Astrocyte (in vitro differentiated cells and primary cell): ENCODE results near the gene NPM1. TPM values are rescaled to one million over a fixed set of nuclear protein-coding genes. Genes with fewer than 3 reads are reported as not detected.
A peak's percentile ranks its signal among the peaks of the same experiment; 100 is the strongest.

ENCODE experiments used
- DNase-seq: peaks from one replicate; pipeline ENCODE4 v3.0.0-alpha.2; 2010; ENCODE audit warnings: low read depth
- FAIRE-seq: peaks from 2 replicates; lab custom pipeline; 2011; peaks lifted over from hg19 to GRCh38; lab: Jason Lieb, UNC
- H2AFZ ChIP-seq: 2 replicates; pipeline ENCODE4 v1.6.0; 2012; ENCODE audit warnings: low read depth, low read length, inconsistent platforms
- H3K27ac ChIP-seq: 2 replicates; pipeline ENCODE4 v1.5.1; 2011; ENCODE audit warnings: low read depth, low read length, inconsistent platforms
- H3K27me3 ChIP-seq: 2 replicates; pipeline ENCODE4 v1.6.0; 2011; ENCODE audit warnings: low read length, inconsistent platforms; ENCODE audit not compliant: insufficient read depth
- H3K36me3 ChIP-seq: 2 replicates; pipeline ENCODE4 v1.5.1; 2011; ENCODE audit warnings: low read length, inconsistent platforms; ENCODE audit not compliant: insufficient read depth
- H3K4me1 ChIP-seq: 2 replicates; pipeline ENCODE4 v1.5.1; 2011; ENCODE audit warnings: low read length, inconsistent platforms; ENCODE audit not compliant: insufficient read depth
- H3K4me2 ChIP-seq: 2 replicates; pipeline ENCODE4 v1.6.0; 2012; ENCODE audit warnings: low read length, inconsistent platforms
- H3K4me3 ChIP-seq: 2 replicates; pipeline ENCODE4 v1.5.1; 2011; ENCODE audit warnings: low read depth, mild to moderate bottlenecking, low read length, inconsistent platforms; ENCODE audit not compliant: insufficient read depth
- H3K79me2 ChIP-seq: 2 replicates; pipeline ENCODE4 v1.6.0; 2012; ENCODE audit warnings: mild to moderate bottlenecking, low read length, inconsistent platforms; ENCODE audit not compliant: insufficient read depth
- H3K9ac ChIP-seq: 2 replicates; pipeline ENCODE4 v1.6.0; 2012; ENCODE audit warnings: mild to moderate bottlenecking, low read length, inconsistent platforms
- H3K9me3 ChIP-seq: 2 replicates; pipeline ENCODE4 v1.5.1; 2012; ENCODE audit warnings: low read depth, mild to moderate bottlenecking, low read length, inconsistent platforms; ENCODE audit not compliant: insufficient read depth
- H4K20me1 ChIP-seq: 2 replicates; pipeline ENCODE4 v1.6.0; 2012; ENCODE audit warnings: low read length, inconsistent platforms; ENCODE audit not compliant: insufficient read depth
- H3K27ac Mint-ChIP-seq: one replicate; pipeline ENCODE4 v1.8.0; 2021; ENCODE audit warnings: mild to moderate bottlenecking, mixed read lengths; ENCODE audit not compliant: unreplicated experiment
- H3K27me3 Mint-ChIP-seq: one replicate; pipeline ENCODE4 v1.8.0; 2021; ENCODE audit warnings: low read depth, mixed read lengths; ENCODE audit not compliant: unreplicated experiment
- H3K36me3 Mint-ChIP-seq: one replicate; pipeline ENCODE4 v1.8.0; 2021; ENCODE audit warnings: low read depth, mixed read lengths; ENCODE audit not compliant: unreplicated experiment
- H3K4me1 Mint-ChIP-seq: one replicate; pipeline ENCODE4 v1.8.0; 2021; ENCODE audit warnings: low read depth, mixed read lengths; ENCODE audit not compliant: unreplicated experiment
- H3K4me3 Mint-ChIP-seq: one replicate; pipeline ENCODE4 v1.8.0; 2021; ENCODE audit warnings: mild to moderate bottlenecking, moderate library complexity, mixed read lengths; ENCODE audit not compliant: unreplicated experiment
- H3K9me3 Mint-ChIP-seq: one replicate; pipeline ENCODE4 v1.8.0; 2021; ENCODE audit warnings: mild to moderate bottlenecking, mixed read lengths; ENCODE audit not compliant: unreplicated experiment
- EZH2 ChIP-seq: IDR thresholded peaks from 2 replicates; pipeline ENCODE4 v1.6.1; 2012; ENCODE audit warnings: mild to moderate bottlenecking, low read length, inconsistent platforms; ENCODE audit not compliant: insufficient read depth
- total RNA-seq: library from RNA; stranded (reverse); gene quantifications from 2 replicates; pipeline ENCODE4 v1.2.1, GENCODE V29; 2021
- TF ChIP-seq, protein P1 (sequence below): IDR thresholded peaks from 2 replicates; pipeline ENCODE4 v1.5.1; 2011; ENCODE audit warnings: low read depth, mild to moderate bottlenecking, inconsistent platforms, low read length, moderate library complexity; ENCODE audit not compliant: insufficient read depth

NPM1 gene
- total RNA-seq, 1 donor from 2014 or later, result 1,219 TPM

DNA sequence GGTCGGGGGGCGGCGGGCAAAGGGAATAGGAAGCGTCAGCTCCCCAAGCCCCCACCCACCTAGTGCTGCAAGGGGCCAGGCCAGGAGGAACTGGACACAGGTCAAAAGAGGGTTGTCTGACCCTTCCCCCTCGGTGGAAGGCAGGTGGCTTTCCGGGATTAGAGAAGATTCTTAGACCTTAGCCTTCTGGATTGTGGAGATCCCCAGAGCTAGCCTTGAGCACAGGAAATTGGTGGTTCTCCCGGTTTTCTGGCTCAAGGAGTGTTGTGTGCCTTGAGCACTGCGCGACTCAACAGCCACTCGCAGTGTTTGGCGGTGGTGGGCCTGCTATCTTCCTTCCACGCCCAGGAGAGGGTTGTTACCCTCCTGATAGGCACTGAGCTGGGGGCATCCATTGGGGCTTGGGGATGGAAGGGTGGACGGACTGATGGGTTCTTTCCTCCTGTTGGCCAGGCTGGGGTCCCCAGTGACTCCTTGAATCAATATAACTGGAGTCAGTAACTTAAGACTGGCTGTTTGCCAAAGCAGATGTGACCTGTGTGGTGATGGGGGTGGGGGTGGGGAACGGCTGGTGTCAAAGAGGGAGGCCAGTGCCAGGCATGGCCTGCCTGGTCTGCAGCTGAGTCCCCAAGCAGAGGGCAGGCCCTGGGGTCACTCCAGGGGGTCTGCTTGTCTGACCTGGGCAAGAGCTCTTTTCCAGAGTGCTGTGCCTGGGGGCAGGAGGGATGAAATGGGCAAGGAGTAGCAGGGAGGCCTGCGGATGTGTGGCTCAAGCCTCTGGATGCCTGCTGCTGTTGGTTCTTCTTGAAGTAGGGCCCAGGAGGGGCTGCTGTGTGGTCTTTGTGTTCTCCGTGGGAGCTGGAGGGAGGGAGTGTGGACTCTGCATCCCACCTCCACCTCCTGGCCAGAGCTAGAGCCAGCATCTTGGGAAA lies 33.9 kb downstream of the NPM1 start:
- no peak overlapping the region for H3K27ac Mint-ChIP-seq
- no peak overlapping the region for H3K4me3 ChIP-seq
- no peaks in the 10 kb centered on the region for H3K36me3 Mint-ChIP-seq
- FAIRE-seq (no peak), DNase-seq (no peak)
- H3K4me2 ChIP-seq, result peak overlapping the region; percentile 93
- no peaks in the 10 kb centered on the region for H3K9me3 ChIP-seq
- TF ChIP-seq, protein P1, sequence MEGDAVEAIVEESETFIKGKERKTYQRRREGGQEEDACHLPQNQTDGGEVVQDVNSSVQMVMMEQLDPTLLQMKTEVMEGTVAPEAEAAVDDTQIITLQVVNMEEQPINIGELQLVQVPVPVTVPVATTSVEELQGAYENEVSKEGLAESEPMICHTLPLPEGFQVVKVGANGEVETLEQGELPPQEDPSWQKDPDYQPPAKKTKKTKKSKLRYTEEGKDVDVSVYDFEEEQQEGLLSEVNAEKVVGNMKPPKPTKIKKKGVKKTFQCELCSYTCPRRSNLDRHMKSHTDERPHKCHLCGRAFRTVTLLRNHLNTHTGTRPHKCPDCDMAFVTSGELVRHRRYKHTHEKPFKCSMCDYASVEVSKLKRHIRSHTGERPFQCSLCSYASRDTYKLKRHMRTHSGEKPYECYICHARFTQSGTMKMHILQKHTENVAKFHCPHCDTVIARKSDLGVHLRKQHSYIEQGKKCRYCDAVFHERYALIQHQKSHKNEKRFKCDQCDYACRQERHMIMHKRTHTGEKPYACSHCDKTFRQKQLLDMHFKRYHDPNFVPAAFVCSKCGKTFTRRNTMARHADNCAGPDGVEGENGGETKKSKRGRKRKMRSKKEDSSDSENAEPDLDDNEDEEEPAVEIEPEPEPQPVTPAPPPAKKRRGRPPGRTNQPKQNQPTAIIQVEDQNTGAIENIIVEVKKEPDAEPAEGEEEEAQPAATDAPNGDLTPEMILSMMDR, result no peak
- no peak for TF ChIP-seq EZH2
- peaks cover 11% of the 10 kb centered on the region for H3K27me3 ChIP-seq
- H3K79me2 ChIP-seq, result no peaks in the 10 kb centered on the region
- no peak overlapping the region for H3K4me3 Mint-ChIP-seq
- no peaks in the 10 kb centered on the region for H3K9me3 Mint-ChIP-seq
- no peaks in the 10 kb centered on the region for H3K36me3 ChIP-seq
- peaks cover 6% of the 10 kb centered on the region for H3K4me1 Mint-ChIP-seq
- H3K27ac ChIP-seq, result no peak overlapping the region
- peaks cover 49% of the 10 kb centered on the region for H4K20me1 ChIP-seq
- peaks cover 10% of the 10 kb centered on the region for H3K4me1 ChIP-seq
- H3K9ac ChIP-seq, result no peak overlapping the region
- peaks cover 8% of the 10 kb centered on the region for H3K27me3 Mint-ChIP-seq
- H2AFZ ChIP-seq, result no peak overlapping the region

DNA sequence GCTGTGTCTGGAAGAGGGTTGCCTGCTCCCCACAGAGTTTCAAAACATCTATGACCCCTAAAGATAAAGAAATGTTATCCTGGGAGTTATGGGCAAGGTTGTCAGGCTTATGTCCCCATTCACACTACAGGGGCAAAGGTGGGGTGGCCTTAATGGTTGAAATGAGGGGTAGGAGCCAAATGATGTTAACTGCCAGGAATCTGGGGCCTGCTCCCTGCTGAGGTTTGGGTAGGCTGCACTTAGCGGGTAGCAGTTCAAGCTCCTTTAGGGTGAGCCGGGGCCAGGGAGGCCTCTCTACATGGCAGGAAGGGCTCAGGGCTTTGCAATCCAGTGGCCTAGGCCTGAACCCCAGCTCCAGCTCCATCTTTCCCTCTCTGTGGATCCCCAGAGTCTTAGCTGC lies 34.8 kb downstream of the NPM1 start:
- Histone ChIP-seq H3K36me3 (no peaks in the 10 kb centered on the region), H4K20me1 (peaks cover 40% of the 10 kb centered on the region), H3K4me1 (peaks cover 10% of the 10 kb centered on the region), H3K9ac (no peak overlapping the region), H3K27ac (no peak overlapping the region), H3K27me3 (peaks cover 11% of the 10 kb centered on the region), H3K9me3 (no peaks in the 10 kb centered on the region), H3K4me2 (no peak overlapping the region), H2AFZ (no peak overlapping the region), H3K4me3 (no peak overlapping the region), H3K79me2 (no peaks in the 10 kb centered on the region)
- no peak overlapping the region for H3K27ac Mint-ChIP-seq
- no peaks in the 10 kb centered on the region for H3K36me3 Mint-ChIP-seq
- no peaks in the 10 kb centered on the region for H3K9me3 Mint-ChIP-seq
- H3K4me3 Mint-ChIP-seq, result no peak overlapping the region
- DNase-seq (no peak), FAIRE-seq (no peak)
- H3K27me3 Mint-ChIP-seq, result peaks cover 8% of the 10 kb centered on the region
- H3K4me1 Mint-ChIP-seq, result peaks cover 6% of the 10 kb centered on the region
- TF ChIP-seq, protein P1, result no peak
- TF ChIP-seq EZH2, result no peak
